ENCODE results near the gene CNPY2.
"Not testable (repeated sequence)": the region's sequence is repeated elsewhere in the genome, so short reads cannot be mapped to it uniquely, and the experiment has no call there.

The CNPY2 gene

DNA sequence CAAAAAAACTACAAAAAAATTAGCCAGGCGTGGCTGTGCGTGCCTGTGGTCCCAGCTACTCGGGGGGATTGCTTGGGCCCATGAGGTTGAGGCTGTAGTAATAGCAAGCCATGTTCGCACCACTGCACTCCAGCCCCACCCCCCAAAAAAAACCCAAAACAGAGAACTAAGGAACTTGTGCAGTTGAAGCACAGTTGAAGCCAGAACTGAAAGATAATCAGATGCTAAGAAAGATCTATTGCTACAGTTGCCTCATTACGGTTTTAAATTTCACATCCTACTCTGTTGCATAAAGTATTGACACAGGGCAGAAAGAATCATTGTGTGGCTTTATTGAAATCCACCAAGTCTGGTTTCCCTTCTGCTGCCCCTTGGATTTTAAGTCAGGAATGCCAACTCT is 19.5 kb downstream of the CNPY2 start:
- TF ChIP-seq CTCF (IDR thresholded peaks at IDR 0.05): no peak
- Histone ChIP-seq H3K4me3 (no peak overlapping the region), H3K27ac (no peak overlapping the region)
- DNase-seq (ENCODE audit: low spot score): no peak

DNA sequence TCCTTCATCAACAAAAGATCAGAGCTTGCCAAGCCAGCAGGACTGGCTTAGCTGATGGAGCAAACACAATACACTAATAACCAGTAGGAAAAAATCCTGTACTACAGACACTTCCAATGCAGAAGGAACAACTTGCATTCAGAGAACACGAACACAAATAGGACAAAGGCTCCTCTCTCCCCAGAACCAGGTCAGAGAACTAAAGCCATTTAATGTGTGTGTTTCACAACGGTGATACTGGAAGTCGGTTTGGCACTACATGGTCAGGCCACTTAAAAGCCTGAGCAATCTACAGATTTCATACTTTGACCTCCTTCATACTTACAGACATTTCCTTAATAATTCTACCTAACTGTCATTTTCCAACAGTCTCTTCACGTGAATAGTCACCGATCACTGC is 22.0 kb downstream of the CNPY2 start:
- TF ChIP-seq CTCF (IDR thresholded peaks at IDR 0.05): no peak
- H3K4me3 ChIP-seq: no peak overlapping the region
- H3K27ac ChIP-seq: no peak overlapping the region
- no peak for DNase-seq (ENCODE audit: low spot score)

DNA sequence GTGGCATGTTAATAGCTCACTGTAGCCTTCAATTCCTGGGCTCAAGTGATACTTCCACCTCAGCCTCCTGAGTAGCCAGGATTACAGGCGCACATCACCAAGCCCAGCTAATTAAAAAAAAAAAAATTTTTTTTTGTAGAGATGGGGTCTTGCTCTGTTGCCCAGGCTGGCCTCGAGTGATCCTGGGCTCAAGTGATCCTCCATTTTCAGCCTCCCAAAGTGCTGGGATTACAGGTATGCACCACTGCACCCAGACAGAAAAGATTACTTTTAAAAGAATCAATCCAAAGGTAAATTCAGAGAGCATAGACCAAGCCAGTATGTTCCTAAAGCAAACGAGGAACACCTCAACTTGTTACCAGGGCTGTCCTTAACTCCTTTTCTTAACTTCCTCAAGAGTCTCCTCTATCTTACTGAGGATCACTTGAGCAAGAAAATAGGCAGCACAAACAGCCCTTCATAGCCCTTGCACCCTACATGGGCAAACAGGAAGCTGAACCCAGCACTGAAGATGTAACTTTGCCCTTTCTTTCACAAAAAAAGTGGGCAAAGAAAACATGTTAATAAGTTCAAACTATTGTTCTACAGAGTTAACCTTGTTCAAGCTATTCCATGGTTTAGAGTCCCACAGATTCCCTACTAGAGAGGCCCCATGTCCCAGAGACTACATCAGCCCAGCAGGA is 26.9 kb downstream of the CNPY2 start:
- DNase-seq (ENCODE audit: low spot score): no peak
- Histone ChIP-seq H3K4me3 (no peak overlapping the region), H3K27ac (no peak overlapping the region)
- TF ChIP-seq CTCF (IDR thresholded peaks at IDR 0.05): no peak

- no peak overlapping the region for H3K4me3 ChIP-seq
- no peak for DNase-seq (ENCODE audit: low spot score)
- no peak overlapping the region for H3K27ac ChIP-seq
- no peak for TF ChIP-seq CTCF (IDR thresholded peaks at IDR 0.05)
Observed at GRCh38 chr12:56286044-56286830, 29.6 kb downstream of the CNPY2 start.

DNA sequence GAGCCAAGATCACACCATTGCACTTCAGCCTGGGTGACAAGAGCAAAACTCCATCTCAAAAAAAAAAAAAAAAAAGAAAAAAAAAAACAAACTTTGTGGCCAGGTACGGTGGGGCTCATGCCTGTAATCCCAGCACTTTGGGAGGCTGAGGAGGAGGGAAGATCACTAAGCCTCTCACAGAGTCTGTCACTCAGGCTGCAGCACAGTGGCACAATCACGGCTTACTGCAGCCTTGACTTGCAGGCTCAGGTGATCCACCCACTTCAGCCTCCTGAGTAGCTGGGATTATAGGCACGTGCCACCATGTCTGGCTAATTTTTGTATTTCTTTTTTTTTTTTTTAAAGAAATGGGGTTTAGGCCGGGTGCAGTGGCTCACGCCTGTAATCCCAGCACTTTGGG is 31.5 kb downstream of the CNPY2 start:
- not testable (repeated sequence) for H3K4me3 ChIP-seq; H3K27ac ChIP-seq; DNase-seq (ENCODE audit: low spot score)

GRCh38 chr12:56282579-56282978 is 33.2 kb downstream of the CNPY2 start:
- no peak overlapping the region for H3K27ac ChIP-seq
- DNase-seq (ENCODE audit: low spot score): no peak
- TF ChIP-seq CTCF (IDR thresholded peaks at IDR 0.05): no peak
- H3K4me3 ChIP-seq: no peak overlapping the region

GRCh38 chr12:56282030-56282429 is 33.8 kb downstream of the CNPY2 start:
- DNase-seq (ENCODE audit: low spot score): no peak
- H3K4me3 ChIP-seq: no peak overlapping the region
- no peak for TF ChIP-seq CTCF (IDR thresholded peaks at IDR 0.05)

More at GRCh38 chr12:56282030-56282429, 33.8 kb downstream of the CNPY2 start:
- H3K27ac ChIP-seq: no peak overlapping the region

Data from coronary artery (tissue), 2 donors.